ENCODE data around the gene COPA.
A peak's percentile ranks its signal among the peaks of the same experiment; 100 is the strongest.
"Not testable (repeated sequence)": the region's sequence is repeated elsewhere in the genome, so short reads cannot be mapped to it uniquely, and the experiment has no call there.

COPA gene

GRCh38 chr1:160322831-160323230 lies 20.2 kb downstream of the COPA start:
- no peak for DNase-seq

- DNase-seq: no peak
Observed at GRCh38 chr1:160315359-160315758, 27.7 kb downstream of the COPA start.

- DNase-seq: no peak
Observed at GRCh38 chr1:160309571-160309970, 33.5 kb downstream of the COPA start.

GRCh38 chr1:160309185-160309557 lies 33.9 kb downstream of the COPA start:
- no peak for DNase-seq

- DNase-seq: no peak
Observed at GRCh38 chr1:160308451-160309184, 34.4 kb downstream of the COPA start.

- DNase-seq: no peak
Observed at GRCh38 chr1:160307118-160307791, 35.8 kb downstream of the COPA start.

- no peak for DNase-seq
Observed at GRCh38 chr1:160300173-160300572, 42.9 kb downstream of the COPA start.

GRCh38 chr1:160296036-160296435 lies 47.0 kb downstream of the COPA start:
- DNase-seq: no peak

- no peak for DNase-seq
Observed at GRCh38 chr1:160293020-160293968, 49.8 kb downstream of the COPA start.

GRCh38 chr1:160291248-160292220 lies 51.5 kb downstream of the COPA start:
- peak; percentile 66 for DNase-seq

GRCh38 chr1:160287769-160288168 lies 55.3 kb downstream of the COPA start:
- not testable (repeated sequence) for DNase-seq

- no peak for DNase-seq
Observed at GRCh38 chr1:160285506-160285905, 57.5 kb downstream of the COPA start.

GRCh38 chr1:160284782-160285344 lies 58.2 kb downstream of the COPA start, which contains the start of gene PEX19:
PEX19 (minus strand) TSS chr1:160285133; CDS start chr1:160285124, 9 bp downstream.
- DNase-seq: peak; percentile 95

- peak; percentile 6 for DNase-seq
Observed at GRCh38 chr1:160284220-160284781, 58.7 kb downstream of the COPA start.

GRCh38 chr1:160282807-160283206 lies 60.2 kb downstream of the COPA start:
- DNase-seq: no peak

GRCh38 chr1:160277987-160278386 lies 65.1 kb downstream of the COPA start:
- DNase-seq: no peak

- no peak for DNase-seq
Observed at GRCh38 chr1:160277330-160277729, 65.7 kb downstream of the COPA start.

- DNase-seq: no peak
Observed at GRCh38 chr1:160271025-160271424, 72.0 kb downstream of the COPA start.

- DNase-seq: no peak
Observed at GRCh38 chr1:160267284-160267991, 75.6 kb downstream of the COPA start.

- DNase-seq: no peak
Observed at GRCh38 chr1:160264795-160265307, 78.2 kb downstream of the COPA start.

Measured in activated naive CD4-positive, alpha-beta T cell treated with Interleukin-2 at 50 U/mL for 16 hours (primary cell).